ENCODE measurements around the gene FRMD7.

The FRMD7 gene

DNA sequence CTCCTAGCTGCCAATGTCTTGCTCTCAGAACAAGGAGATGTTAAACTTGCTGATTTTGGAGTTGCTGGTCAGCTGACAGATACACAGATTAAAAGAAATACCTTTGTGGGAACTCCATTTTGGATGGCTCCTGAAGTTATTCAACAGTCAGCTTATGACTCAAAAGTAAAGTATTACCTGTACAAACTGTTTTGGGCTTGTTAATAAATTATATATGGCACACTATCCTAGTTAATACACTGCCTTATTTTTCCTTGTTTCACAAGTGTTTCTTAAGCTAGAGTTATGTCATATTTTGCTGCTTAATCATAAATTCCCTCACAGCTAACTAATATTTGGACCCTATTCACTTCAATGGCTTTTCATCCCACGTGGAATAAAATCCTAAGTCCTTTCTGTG is 59.4 kb downstream of the FRMD7 start:
- Histone ChIP-seq H3K4me2 (ENCODE audit: insufficient read depth, low read length, poor library complexity, severe bottlenecking) (no peak overlapping the region), H2BK12ac (ENCODE audit: low read length) (no peak overlapping the region), H3K18ac (ENCODE audit: low read length) (no peak overlapping the region), H3K27ac (replicated peaks; ENCODE audit: low read length) (no peak overlapping the region), H3K27me3 (ENCODE audit: control insufficient read depth in 3 of 3, insufficient read depth in 3 of 3, low read depth in 1 of 3, low read length in 3 of 3) (peaks cover 0 to 3% (median 0%) of the 10 kb centered on the region in 3 experiments), H4K91ac (ENCODE audit: low read depth, low read length, poor library complexity) (no peak overlapping the region), H2BK5ac (ENCODE audit: low read length) (no peak overlapping the region), H3K4ac (ENCODE audit: low read length) (no peak overlapping the region), H3K14ac (ENCODE audit: low read length) (no peak overlapping the region), H3K4me1 (ENCODE audit: control insufficient read depth in 2 of 2, insufficient read depth in 1 of 2, low read depth in 1 of 2, low read length in 2 of 2) (no peaks in the 10 kb centered on the region), H3K79me1 (ENCODE audit: low read depth, low read length) (no peaks in the 10 kb centered on the region), H3K36me3 (replicated peaks in 1 of 2; ENCODE audit: control insufficient read depth in 2 of 2, insufficient read depth in 2 of 2, low read length in 2 of 2) (peaks cover 0 to 6% of the 10 kb centered on the region in 2 donors), H3K4me3 (ENCODE audit: low read length in 2 of 2) (no peak overlapping the region), H2BK15ac (ENCODE audit: low read length) (no peak overlapping the region), H2AK5ac (ENCODE audit: low read depth, low read length) (no peak overlapping the region), H4K8ac (ENCODE audit: low read depth, low read length) (no peak overlapping the region), H2BK120ac (ENCODE audit: low read depth, low read length) (no peak overlapping the region), H2AFZ (ENCODE audit: low read length) (no peak overlapping the region), H3K9ac (ENCODE audit: low read depth, low read length, poor library complexity) (no peak overlapping the region), H3K9me3 (replicated peaks in 1 of 2; ENCODE audit: control insufficient read depth in 2 of 2, insufficient read depth in 1 of 2, low read depth in 1 of 2, low read length in 2 of 2) (no peaks in the 10 kb centered on the region), H3K23ac (ENCODE audit: low read depth, low read length, poor library complexity) (no peak overlapping the region)
- no peak for DNase-seq (ENCODE audit: low spot score)
- no CpG with 5 or more reads among the region's 1 CpG for WGBS, 2 donors (ENCODE audit: extremely low coverage in 2 of 2, insufficient read length in 2 of 2, insufficient replicate concordance in 1 of 2)

DNA sequence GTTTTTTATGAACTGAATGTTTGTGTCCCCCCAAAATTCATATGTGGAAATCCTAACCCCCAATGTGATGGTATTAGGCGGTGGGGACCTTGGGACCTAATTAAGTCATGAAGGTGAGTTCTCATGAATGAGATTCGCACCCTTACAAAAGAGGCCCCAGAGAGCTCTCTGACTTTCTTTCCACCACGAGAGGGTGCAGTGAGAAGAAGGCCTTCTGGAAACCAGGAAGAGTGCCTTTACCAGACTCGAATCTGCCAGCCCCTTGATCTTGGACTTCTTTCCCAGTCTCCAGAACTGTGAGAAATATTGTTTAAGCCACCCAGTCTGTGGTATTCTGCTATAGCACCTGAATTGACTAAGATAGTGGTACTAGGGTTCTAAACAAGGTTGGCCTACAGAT is 64.0 kb downstream of the FRMD7 start:
- no peak overlapping the region for H4K8ac ChIP-seq (ENCODE audit: low read depth, low read length)
- H3K4ac ChIP-seq (ENCODE audit: low read length) = no peak overlapping the region
- no peak overlapping the region for H3K4me3 ChIP-seq (ENCODE audit: low read length in 2 of 2)
- no peak overlapping the region for H4K91ac ChIP-seq (ENCODE audit: low read depth, low read length, poor library complexity)
- no peak for DNase-seq (ENCODE audit: low spot score)
- no peak overlapping the region for H3K4me2 ChIP-seq (ENCODE audit: insufficient read depth, low read length, poor library complexity, severe bottlenecking)
- no peak overlapping the region for H3K27ac ChIP-seq (replicated peaks; ENCODE audit: low read length)
- no peaks in the 10 kb centered on the region for H3K79me1 ChIP-seq (ENCODE audit: low read depth, low read length)
- no peak overlapping the region for H2BK12ac ChIP-seq (ENCODE audit: low read length)
- H3K14ac ChIP-seq (ENCODE audit: low read length) = no peak overlapping the region
- no CpG with 5 or more reads among the region's 4 CpGs for WGBS, 2 donors (ENCODE audit: extremely low coverage in 2 of 2, insufficient read length in 2 of 2, insufficient replicate concordance in 1 of 2)
- H3K4me1 ChIP-seq (ENCODE audit: control insufficient read depth in 2 of 2, insufficient read depth in 1 of 2, low read depth in 1 of 2, low read length in 2 of 2) = no peaks in the 10 kb centered on the region
- no peak overlapping the region for H3K23ac ChIP-seq (ENCODE audit: low read depth, low read length, poor library complexity)
- no peak overlapping the region for H2AFZ ChIP-seq (ENCODE audit: low read length)
- H3K9ac ChIP-seq (ENCODE audit: low read depth, low read length, poor library complexity) = no peak overlapping the region
- H2BK120ac ChIP-seq (ENCODE audit: low read depth, low read length) = no peak overlapping the region
- no peak overlapping the region for H3K18ac ChIP-seq (ENCODE audit: low read length)
- no peak overlapping the region for H2AK5ac ChIP-seq (ENCODE audit: low read depth, low read length)
- no peaks in the 10 kb centered on the region for H3K9me3 ChIP-seq (replicated peaks in 1 of 2; ENCODE audit: control insufficient read depth in 2 of 2, insufficient read depth in 1 of 2, low read depth in 1 of 2, low read length in 2 of 2)
- no peak overlapping the region for H2BK5ac ChIP-seq (ENCODE audit: low read length)
- H3K27me3 ChIP-seq (ENCODE audit: control insufficient read depth in 3 of 3, insufficient read depth in 3 of 3, low read depth in 1 of 3, low read length in 3 of 3) = peaks cover 0 to 11% (median 0%) of the 10 kb centered on the region in 3 experiments
- no peak overlapping the region for H2BK15ac ChIP-seq (ENCODE audit: low read length)
- peaks cover 0 to 6% of the 10 kb centered on the region in 2 donors for H3K36me3 ChIP-seq (replicated peaks in 1 of 2; ENCODE audit: control insufficient read depth in 2 of 2, insufficient read depth in 2 of 2, low read length in 2 of 2)

DNA sequence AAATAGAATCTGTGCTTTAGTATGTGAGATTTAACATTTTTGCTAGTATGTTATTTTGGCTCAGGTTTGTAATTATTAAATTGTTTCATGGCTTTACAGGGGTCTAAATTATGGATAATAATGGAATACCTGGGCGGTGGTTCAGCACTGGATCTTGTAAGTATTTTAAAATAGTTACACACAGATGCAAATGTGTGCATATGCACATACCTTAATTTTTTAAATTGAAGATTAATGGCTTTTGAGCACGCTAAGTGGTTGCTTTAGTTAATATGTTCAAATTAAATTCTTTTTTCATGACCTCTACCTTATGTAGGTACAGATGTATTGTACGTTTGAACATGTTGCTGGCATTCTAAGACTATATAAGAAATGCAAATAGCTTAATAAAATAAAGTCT is 64.5 kb downstream of the FRMD7 start:
- H3K4ac ChIP-seq (ENCODE audit: low read length) = no peak overlapping the region
- H3K9ac ChIP-seq (ENCODE audit: low read depth, low read length, poor library complexity) = no peak overlapping the region
- H3K4me3 ChIP-seq (ENCODE audit: low read length in 2 of 2) = no peak overlapping the region
- peaks cover 0 to 11% (median 0%) of the 10 kb centered on the region in 3 experiments for H3K27me3 ChIP-seq (ENCODE audit: control insufficient read depth in 3 of 3, insufficient read depth in 3 of 3, low read depth in 1 of 3, low read length in 3 of 3)
- no peak overlapping the region for H3K27ac ChIP-seq (replicated peaks; ENCODE audit: low read length)
- no peak overlapping the region for H2BK15ac ChIP-seq (ENCODE audit: low read length)
- no peak overlapping the region for H3K14ac ChIP-seq (ENCODE audit: low read length)
- no CpG with 5 or more reads among the region's 3 CpGs for whole genome bisulfite sequencing, 2 donors (ENCODE audit: extremely low coverage in 2 of 2, insufficient read length in 2 of 2, insufficient replicate concordance in 1 of 2)
- no peak overlapping the region for H2BK12ac ChIP-seq (ENCODE audit: low read length)
- H3K79me1 ChIP-seq (ENCODE audit: low read depth, low read length) = no peaks in the 10 kb centered on the region
- H2BK5ac ChIP-seq (ENCODE audit: low read length) = no peak overlapping the region
- no peak overlapping the region for H4K8ac ChIP-seq (ENCODE audit: low read depth, low read length)
- no peak overlapping the region for H2AK5ac ChIP-seq (ENCODE audit: low read depth, low read length)
- peaks cover 0 to under 1% of the 10 kb centered on the region in 2 donors for H3K36me3 ChIP-seq (replicated peaks in 1 of 2; ENCODE audit: control insufficient read depth in 2 of 2, insufficient read depth in 2 of 2, low read length in 2 of 2)
- DNase-seq (ENCODE audit: low spot score) = no peak
- no peak overlapping the region for H4K91ac ChIP-seq (ENCODE audit: low read depth, low read length, poor library complexity)
- no peaks in the 10 kb centered on the region for H3K4me1 ChIP-seq (ENCODE audit: control insufficient read depth in 2 of 2, insufficient read depth in 1 of 2, low read depth in 1 of 2, low read length in 2 of 2)
- no peak overlapping the region for H2BK120ac ChIP-seq (ENCODE audit: low read depth, low read length)
- no peak overlapping the region for H3K18ac ChIP-seq (ENCODE audit: low read length)
- no peak overlapping the region for H3K23ac ChIP-seq (ENCODE audit: low read depth, low read length, poor library complexity)
- no peak overlapping the region for H3K4me2 ChIP-seq (ENCODE audit: insufficient read depth, low read length, poor library complexity, severe bottlenecking)
- H3K9me3 ChIP-seq (replicated peaks in 1 of 2; ENCODE audit: control insufficient read depth in 2 of 2, insufficient read depth in 1 of 2, low read depth in 1 of 2, low read length in 2 of 2) = no peaks in the 10 kb centered on the region
- H2AFZ ChIP-seq (ENCODE audit: low read length) = no peak overlapping the region

DNA sequence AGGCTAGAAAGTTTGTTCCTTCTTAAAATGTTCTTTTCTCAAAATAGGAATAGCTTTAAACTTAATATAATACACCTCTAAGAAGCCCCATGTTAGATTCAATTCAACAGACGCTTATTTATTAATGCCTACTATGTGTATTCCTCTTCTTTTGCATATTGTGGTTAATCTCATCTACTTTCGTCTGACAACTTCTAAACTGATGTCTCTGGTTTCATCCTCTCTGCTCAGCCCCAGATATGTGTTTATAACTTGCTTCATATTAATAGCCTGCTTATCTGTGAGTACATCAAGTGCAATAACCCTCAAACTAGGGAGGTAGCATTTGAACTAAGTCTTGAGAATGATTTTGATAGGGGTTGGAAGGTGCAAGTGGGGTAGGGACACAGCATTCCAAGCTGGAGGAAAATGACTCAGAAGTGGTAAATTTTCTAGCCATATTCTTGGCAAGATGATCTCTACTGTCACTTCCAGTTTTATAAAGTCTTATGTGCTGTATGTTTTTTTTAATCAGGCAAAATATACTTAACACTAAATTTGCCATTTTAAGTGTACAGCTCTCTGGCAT is 67.8 kb downstream of the FRMD7 start:
- Histone ChIP-seq H3K23ac (ENCODE audit: low read depth, low read length, poor library complexity) (no peak overlapping the region), H4K91ac (ENCODE audit: low read depth, low read length, poor library complexity) (no peak overlapping the region), H3K36me3 (replicated peaks in 1 of 2; ENCODE audit: control insufficient read depth in 2 of 2, insufficient read depth in 2 of 2, low read length in 2 of 2) (peaks cover 0 to 2% of the 10 kb centered on the region in 2 donors), H3K4me1 (ENCODE audit: control insufficient read depth in 2 of 2, insufficient read depth in 1 of 2, low read depth in 1 of 2, low read length in 2 of 2) (no peaks in the 10 kb centered on the region), H3K9ac (ENCODE audit: low read depth, low read length, poor library complexity) (no peak overlapping the region), H3K4me3 (ENCODE audit: low read length in 2 of 2) (no peak overlapping the region), H3K9me3 (replicated peaks in 1 of 2; ENCODE audit: control insufficient read depth in 2 of 2, insufficient read depth in 1 of 2, low read depth in 1 of 2, low read length in 2 of 2) (no peaks in the 10 kb centered on the region), H2BK12ac (ENCODE audit: low read length) (no peak overlapping the region), H3K79me1 (ENCODE audit: low read depth, low read length) (no peaks in the 10 kb centered on the region), H3K4me2 (ENCODE audit: insufficient read depth, low read length, poor library complexity, severe bottlenecking) (no peak overlapping the region), H3K27ac (replicated peaks; ENCODE audit: low read length) (no peak overlapping the region), H3K27me3 (ENCODE audit: control insufficient read depth in 3 of 3, insufficient read depth in 3 of 3, low read depth in 1 of 3, low read length in 3 of 3) (peaks cover 0 to 25% (median 0%) of the 10 kb centered on the region in 3 experiments), H4K8ac (ENCODE audit: low read depth, low read length) (no peak overlapping the region), H2BK5ac (ENCODE audit: low read length) (no peak overlapping the region), H3K4ac (ENCODE audit: low read length) (no peak overlapping the region), H3K18ac (ENCODE audit: low read length) (no peak overlapping the region), H2AFZ (ENCODE audit: low read length) (no peak overlapping the region), H2BK15ac (ENCODE audit: low read length) (no peak overlapping the region), H3K14ac (ENCODE audit: low read length) (no peak overlapping the region), H2AK5ac (ENCODE audit: low read depth, low read length) (no peak overlapping the region), H2BK120ac (ENCODE audit: low read depth, low read length) (no peak overlapping the region)
- WGBS, 2 donors (ENCODE audit: extremely low coverage in 2 of 2, insufficient read length in 2 of 2, insufficient replicate concordance in 1 of 2) = no CpG with 5 or more reads among the region's 2 CpGs
- DNase-seq (ENCODE audit: low spot score) = no peak

Data from neuronal stem cell (in vitro differentiated cells).